Activated CD4-positive, alpha-beta T cell treated with anti-CD3 and anti-CD28 coated beads for 24 hours (primary cell): ENCODE results near the gene PM20D2.
"Not testable (repeated sequence)": the region's sequence is repeated elsewhere in the genome, so short reads cannot be mapped to it uniquely, and the experiment has no call there.

Experiments
- DNase-seq, 2 donors: peaks; one replicate each; pipeline ENCODE4 v3.0.0-alpha.2; 2020; ENCODE audit warnings: low read depth in 2 of 2

PM20D2 gene, protein sequence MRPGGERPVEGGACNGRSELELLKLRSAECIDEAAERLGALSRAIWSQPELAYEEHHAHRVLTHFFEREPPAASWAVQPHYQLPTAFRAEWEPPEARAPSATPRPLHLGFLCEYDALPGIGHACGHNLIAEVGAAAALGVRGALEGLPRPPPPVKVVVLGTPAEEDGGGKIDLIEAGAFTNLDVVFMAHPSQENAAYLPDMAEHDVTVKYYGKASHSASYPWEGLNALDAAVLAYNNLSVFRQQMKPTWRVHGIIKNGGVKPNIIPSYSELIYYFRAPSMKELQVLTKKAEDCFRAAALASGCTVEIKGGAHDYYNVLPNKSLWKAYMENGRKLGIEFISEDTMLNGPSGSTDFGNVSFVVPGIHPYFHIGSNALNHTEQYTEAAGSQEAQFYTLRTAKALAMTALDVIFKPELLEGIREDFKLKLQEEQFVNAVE

GRCh38 chr6:89145956-89146717 is at the start of gene PM20D2:
TSS of gene PM20D2 (plus strand) at chr6:89146055. CDS start at chr6:89146145, 90 bp downstream.
- peak; percentile 53 to 61 for DNase-seq

DNA sequence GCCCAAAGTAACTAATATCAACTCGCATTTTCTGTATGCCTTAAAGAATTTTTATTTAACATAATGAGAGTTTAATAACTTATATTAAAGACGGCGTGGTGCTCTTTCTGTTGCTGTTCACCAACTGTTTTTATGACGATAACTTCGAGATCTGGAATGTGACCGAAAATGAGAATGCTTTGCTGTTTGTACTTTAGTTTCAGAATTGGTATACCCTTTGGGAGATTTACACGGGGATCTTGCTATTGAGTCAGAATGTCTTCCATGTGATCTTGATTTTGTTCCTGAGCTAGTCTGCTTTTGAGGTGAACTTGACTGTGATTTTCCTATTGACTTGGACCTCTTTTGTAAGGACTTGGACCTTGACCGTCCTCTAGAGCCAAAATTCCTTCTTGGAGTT is 47.4 kb upstream of the PM20D2 start:
- no peak for DNase-seq

GRCh38 chr6:89100114-89100513 is 45.7 kb upstream of the PM20D2 start:
- DNase-seq: no peak

DNA sequence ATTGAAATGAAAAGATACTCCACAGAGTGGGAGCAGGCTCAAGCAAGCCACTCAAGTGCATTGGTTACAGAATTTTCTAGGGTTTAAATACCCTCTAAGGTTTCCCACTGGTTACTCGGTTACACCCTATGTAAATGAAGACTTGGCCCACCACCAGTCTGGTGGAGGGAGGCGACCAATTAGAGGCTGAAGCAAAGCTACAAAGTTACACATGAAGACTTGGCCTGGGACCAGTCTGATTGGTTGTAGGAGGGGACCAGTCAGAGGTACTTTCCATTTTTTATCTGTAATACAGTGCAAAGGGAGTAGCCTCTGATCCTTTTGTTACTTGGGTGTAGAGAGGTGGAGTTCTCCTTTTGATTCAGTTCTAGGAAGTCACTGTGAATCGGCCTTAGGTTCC is 35.6 kb upstream of the PM20D2 start:
- DNase-seq: no peak

- no peak for DNase-seq
Observed at GRCh38 chr6:89111933-89112332, 33.9 kb upstream of the PM20D2 start.

DNA sequence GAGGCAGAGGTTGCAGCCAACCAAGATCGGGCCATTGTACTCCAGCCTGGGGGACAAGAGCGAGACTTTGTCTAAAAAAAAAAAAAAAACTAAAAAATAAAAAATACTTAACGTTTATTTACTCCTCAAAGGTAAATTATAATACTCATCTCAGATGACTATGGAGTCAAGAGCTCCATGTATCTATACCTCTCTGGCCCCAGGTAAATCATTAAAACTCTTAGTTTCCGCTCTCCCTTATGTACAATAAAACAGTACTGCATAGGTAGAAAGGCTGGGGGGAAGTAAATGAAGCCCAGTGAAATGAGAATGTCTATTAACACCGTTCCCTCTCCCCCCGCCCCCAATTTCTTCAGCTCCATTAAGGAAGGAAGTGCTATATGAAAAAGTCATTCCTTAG is 29.2 kb upstream of the PM20D2 start:
- DNase-seq: no peak

- DNase-seq: peak; percentile 7 to 12
Observed at GRCh38 chr6:89117211-89118108, 28.4 kb upstream of the PM20D2 start, which contains the start of gene SRSF12. TSS of gene SRSF12 (minus strand) at chr6:89118071. CDS start at chr6:89117887, 184 bp downstream.

DNA sequence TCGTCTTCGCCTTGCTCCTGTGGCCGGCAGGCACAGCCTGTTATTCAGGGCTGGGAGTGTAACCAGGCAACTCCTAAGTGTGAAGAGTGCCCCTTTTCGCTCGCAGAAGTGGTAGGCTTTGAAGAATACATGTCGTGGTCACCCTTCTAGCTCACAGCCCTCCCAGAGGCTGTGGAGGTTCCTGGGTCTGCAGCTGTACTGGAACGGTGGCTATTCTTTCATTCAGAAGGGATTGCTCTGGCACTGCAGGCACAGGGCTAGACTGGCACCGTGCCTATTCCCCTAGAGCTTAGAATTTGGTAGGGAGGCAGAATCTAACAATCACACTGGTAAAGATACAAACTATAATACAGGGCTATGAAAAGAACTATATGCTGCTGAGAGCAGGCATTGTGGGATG is 26.9 kb upstream of the PM20D2 start:
- DNase-seq: no peak

- no peak for DNase-seq
Observed at GRCh38 chr6:89120371-89120770, 25.5 kb upstream of the PM20D2 start.

- no peak for DNase-seq
Observed at GRCh38 chr6:89121934-89122333, 23.9 kb upstream of the PM20D2 start.

- no peak for DNase-seq
Observed at GRCh38 chr6:89122625-89123024, 23.2 kb upstream of the PM20D2 start.

- DNase-seq: not testable (repeated sequence)
Observed at GRCh38 chr6:89128256-89128671, 17.6 kb upstream of the PM20D2 start.

- no peak for DNase-seq
Observed at GRCh38 chr6:89131599-89131998, 14.3 kb upstream of the PM20D2 start.

GRCh38 chr6:89132057-89132456 is 13.8 kb upstream of the PM20D2 start:
- DNase-seq: no peak

DNA sequence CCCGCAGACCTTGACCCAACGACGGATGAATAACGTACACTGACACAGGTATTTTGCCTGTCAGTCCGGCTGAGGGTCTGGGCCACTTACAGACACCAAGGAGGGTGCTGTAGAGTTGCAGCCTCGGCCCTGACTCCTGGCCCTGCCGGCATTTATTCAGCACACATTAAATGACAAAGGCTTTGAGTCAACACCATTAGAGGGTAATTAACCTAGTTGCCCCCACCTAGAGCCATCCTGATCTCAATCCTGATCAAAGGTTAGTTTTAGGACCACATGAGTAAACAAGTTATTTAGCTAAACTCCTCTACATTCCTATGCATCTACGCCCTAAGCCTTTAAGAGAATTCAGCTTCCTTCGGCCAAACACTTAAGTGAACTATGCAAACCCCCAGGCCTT is 11.9 kb upstream of the PM20D2 start:
- no peak for DNase-seq

DNA sequence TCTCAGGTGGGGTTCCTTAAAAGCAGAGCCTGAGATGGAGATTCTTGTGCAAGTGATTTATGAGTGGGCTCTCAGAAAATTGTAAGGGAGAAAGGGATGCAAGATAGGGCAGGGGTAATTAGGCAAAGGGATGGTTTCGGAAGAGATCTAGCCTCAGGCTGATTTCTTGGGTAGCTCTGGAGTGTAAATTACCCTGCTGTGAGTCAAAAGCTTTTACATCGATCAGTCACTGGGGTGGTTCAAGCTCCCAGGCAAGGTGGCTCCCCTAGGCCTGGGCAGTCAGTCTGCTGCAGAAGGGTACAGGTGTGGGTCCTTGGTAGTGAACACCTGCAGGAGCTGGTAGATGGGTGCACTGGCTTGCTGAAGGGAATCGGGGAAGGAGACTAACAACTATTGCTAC is 11.1 kb upstream of the PM20D2 start:
- no peak for DNase-seq

- DNase-seq: no peak
Observed at GRCh38 chr6:89138173-89138572, 7.7 kb upstream of the PM20D2 start.

GRCh38 chr6:89139509-89140346 is 6.1 kb upstream of the PM20D2 start:
- DNase-seq: no peak

DNA sequence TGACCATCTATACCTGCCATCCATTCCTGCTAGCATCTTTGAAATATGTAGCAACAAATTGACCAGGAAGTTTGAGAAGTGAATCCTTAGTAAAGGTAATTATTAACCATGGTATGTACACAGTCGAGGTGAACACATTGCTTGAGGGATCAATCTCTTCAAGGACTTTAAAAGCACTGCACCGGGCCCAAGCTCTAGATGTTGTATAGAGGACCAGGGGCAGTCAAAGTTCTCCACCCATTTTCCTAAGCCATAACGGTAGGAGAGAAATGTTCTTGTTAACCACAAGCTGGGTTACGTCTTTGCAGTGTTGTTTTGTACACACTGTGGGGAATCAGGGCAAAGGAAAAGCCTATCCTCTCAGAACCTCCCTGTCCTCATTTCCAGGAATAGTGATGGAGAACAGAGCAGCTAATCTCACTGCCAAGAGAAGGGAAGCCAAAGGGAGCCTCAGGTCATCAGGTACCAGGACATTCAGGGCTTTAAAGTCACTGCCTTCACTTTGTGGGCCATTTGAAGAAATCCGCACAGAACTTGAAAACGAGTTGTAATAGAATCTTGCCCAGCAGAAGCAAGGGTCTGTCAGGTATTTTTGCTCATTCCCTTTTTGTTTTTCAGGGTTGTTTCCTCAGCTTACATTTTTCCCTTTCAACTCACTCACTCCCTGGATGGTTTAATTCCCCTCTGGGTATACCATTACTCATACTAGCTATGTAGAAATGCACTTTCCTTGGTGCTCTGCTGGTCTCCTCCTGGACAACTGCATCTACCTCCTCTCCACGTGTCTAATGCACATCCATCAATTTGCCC is 5.3 kb upstream of the PM20D2 start:
- no peak for DNase-seq

GRCh38 chr6:89144354-89144906 is 1.4 kb upstream of the PM20D2 start:
- no peak for DNase-seq
